HG03097 (cell line): ENCODE results near the gene HAUS7.

Experiments
- ATAC-seq: cut with Tn5 transposase; IDR thresholded peaks from one replicate; pipeline ENCODE4 v1.9.1; 2021; ENCODE audit not compliant: unreplicated experiment, low FRiP score

HAUS7 gene

GRCh38 chrX:153443476-153444332 is 26.7 kb downstream of the HAUS7 start:
- ATAC-seq: no peak

- no peak for ATAC-seq
Measured at GRCh38 chrX:153442463-153442862, 27.9 kb downstream of the HAUS7 start.

- ATAC-seq: no peak
Measured at GRCh38 chrX:153441981-153442380, 28.4 kb downstream of the HAUS7 start.

- no peak for ATAC-seq
Measured at GRCh38 chrX:153441296-153441695, 29.1 kb downstream of the HAUS7 start.

- no peak for ATAC-seq
Measured at GRCh38 chrX:153440556-153441135, 29.7 kb downstream of the HAUS7 start.

- ATAC-seq: no peak
Measured at GRCh38 chrX:153439977-153440376, 30.4 kb downstream of the HAUS7 start.

GRCh38 chrX:153438532-153438931 is 31.8 kb downstream of the HAUS7 start:
- no peak for ATAC-seq

GRCh38 chrX:153435845-153436244 is 34.5 kb downstream of the HAUS7 start:
- no peak for ATAC-seq

GRCh38 chrX:153434801-153435200 is 35.6 kb downstream of the HAUS7 start:
- no peak for ATAC-seq

- no peak for ATAC-seq
Measured at GRCh38 chrX:153433781-153434285, 36.5 kb downstream of the HAUS7 start.

GRCh38 chrX:153433161-153433680 is 37.2 kb downstream of the HAUS7 start:
- ATAC-seq: no peak

- no peak for ATAC-seq
Measured at GRCh38 chrX:153430796-153431195, 39.6 kb downstream of the HAUS7 start.

- no peak for ATAC-seq
Measured at GRCh38 chrX:153426204-153426603, 44.2 kb downstream of the HAUS7 start.

- ATAC-seq: no peak
Measured at GRCh38 chrX:153423652-153424051, 46.7 kb downstream of the HAUS7 start.

- ATAC-seq: no peak
Measured at GRCh38 chrX:153421856-153422255, 48.5 kb downstream of the HAUS7 start.

- no peak for ATAC-seq
Measured at GRCh38 chrX:153420851-153421599, 49.4 kb downstream of the HAUS7 start.

- ATAC-seq: no peak
Measured at GRCh38 chrX:153417637-153418036, 52.7 kb downstream of the HAUS7 start.

- ATAC-seq: no peak
Measured at GRCh38 chrX:153416781-153417450, 53.5 kb downstream of the HAUS7 start.

GRCh38 chrX:153414856-153415510 is 55.4 kb downstream of the HAUS7 start:
- no peak for ATAC-seq

GRCh38 chrX:153413731-153414130 is 56.6 kb downstream of the HAUS7 start:
- ATAC-seq: no peak
